ENCODE measurements around the gene SLC25A21. TPM values are rescaled to one million over a fixed set of nuclear protein-coding genes. Genes with fewer than 3 reads are reported as not detected.

Gene SLC25A21
- total and polyA plus RNA-seq, 2 of the 13 experiments (the other 11 are each of a cell fraction or from before 2014, with no cell fraction given), result 1.9 to 2.9 TPM

DNA sequence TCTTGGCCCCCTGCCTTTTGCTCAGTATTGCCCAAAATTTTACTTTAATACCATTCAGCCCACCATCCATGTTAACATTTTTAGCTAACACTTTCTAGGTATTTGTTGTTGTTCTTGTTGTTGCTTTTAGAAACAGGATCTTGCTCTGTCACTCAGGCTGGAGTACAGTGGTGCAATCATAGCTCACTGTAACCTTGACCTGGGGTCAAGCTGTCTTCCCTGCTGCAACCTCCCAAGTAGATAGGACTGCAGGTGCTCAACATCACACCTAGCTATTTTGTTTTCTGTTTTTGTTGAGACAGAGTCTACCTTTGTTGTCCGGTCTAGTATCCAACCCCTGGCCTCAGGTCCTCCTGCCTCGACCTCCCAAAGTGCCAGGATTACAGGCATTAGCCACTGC lies 29.3 kb upstream of the SLC25A21 start (continued):
- TF ChIP-seq, protein P1, sequence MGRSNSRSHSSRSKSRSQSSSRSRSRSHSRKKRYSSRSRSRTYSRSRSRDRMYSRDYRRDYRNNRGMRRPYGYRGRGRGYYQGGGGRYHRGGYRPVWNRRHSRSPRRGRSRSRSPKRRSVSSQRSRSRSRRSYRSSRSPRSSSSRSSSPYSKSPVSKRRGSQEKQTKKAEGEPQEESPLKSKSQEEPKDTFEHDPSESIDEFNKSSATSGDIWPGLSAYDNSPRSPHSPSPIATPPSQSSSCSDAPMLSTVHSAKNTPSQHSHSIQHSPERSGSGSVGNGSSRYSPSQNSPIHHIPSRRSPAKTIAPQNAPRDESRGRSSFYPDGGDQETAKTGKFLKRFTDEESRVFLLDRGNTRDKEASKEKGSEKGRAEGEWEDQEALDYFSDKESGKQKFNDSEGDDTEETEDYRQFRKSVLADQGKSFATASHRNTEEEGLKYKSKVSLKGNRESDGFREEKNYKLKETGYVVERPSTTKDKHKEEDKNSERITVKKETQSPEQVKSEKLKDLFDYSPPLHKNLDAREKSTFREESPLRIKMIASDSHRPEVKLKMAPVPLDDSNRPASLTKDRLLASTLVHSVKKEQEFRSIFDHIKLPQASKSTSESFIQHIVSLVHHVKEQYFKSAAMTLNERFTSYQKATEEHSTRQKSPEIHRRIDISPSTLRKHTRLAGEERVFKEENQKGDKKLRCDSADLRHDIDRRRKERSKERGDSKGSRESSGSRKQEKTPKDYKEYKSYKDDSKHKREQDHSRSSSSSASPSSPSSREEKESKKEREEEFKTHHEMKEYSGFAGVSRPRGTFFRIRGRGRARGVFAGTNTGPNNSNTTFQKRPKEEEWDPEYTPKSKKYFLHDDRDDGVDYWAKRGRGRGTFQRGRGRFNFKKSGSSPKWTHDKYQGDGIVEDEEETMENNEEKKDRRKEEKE (IDR thresholded peaks at IDR 0.05), result no peak
- TF ChIP-seq ZBTB42 (CRISPR knock-in tag; IDR thresholded peaks at IDR 0.05) (no peak), U2AF2 (IDR thresholded peaks at IDR 0.05; ENCODE audit: low read depth, low read length) (no peak), CEBPG (CRISPR knock-in tag; IDR thresholded peaks at IDR 0.05) (peak; percentile 72), FOXA3 (CRISPR knock-in tag; IDR thresholded peaks at IDR 0.05) (peak; percentile 31; the same call in 1 of the 2 replicates), MED8 (CRISPR knock-in tag; IDR thresholded peaks at IDR 0.05; ENCODE audit: insufficient replicate concordance) (peak; percentile 26), ZNF768 (CRISPR knock-in tag; IDR thresholded peaks at IDR 0.05) (no peak), ZNF24 (IDR thresholded peaks at IDR 0.05) (no peak), ZNF12 (CRISPR knock-in tag; IDR thresholded peaks at IDR 0.05) (no peak), ZNF558 (CRISPR knock-in tag; IDR thresholded peaks at IDR 0.05; ENCODE audit: borderline replicate concordance) (no peak), EP300 (IDR thresholded peaks at IDR 0.05; ENCODE audit: low read depth in 2 of 2, low read length in 2 of 2) (peak in 1 of 2 experiments; percentile 36; a peak in 1 of 4 replicates), EP300 (CRISPR knock-in tag; IDR thresholded peaks at IDR 0.05; ENCODE audit: borderline replicate concordance) (no peak), MZF1 (CRISPR knock-in tag; IDR thresholded peaks at IDR 0.05; ENCODE audit: borderline replicate concordance) (no peak), ZKSCAN1 (IDR thresholded peaks at IDR 0.05; ENCODE audit: low read length) (no peak), MAF1 (CRISPR knock-in tag; IDR thresholded peaks at IDR 0.05; ENCODE audit: borderline replicate concordance) (no peak), HOXA3 (CRISPR knock-in tag; IDR thresholded peaks at IDR 0.05) (peak; percentile 44; the same call in 1 of the 2 replicates), RNF2 (conservative IDR thresholded peaks at IDR 0.05; ENCODE audit: low read depth) (no peak), ZNF337 (CRISPR knock-in tag; IDR thresholded peaks at IDR 0.05; ENCODE audit: borderline replicate concordance, low read depth) (no peak), TGIF2 (CRISPR knock-in tag; IDR thresholded peaks at IDR 0.05) (no peak), ERF (CRISPR knock-in tag; IDR thresholded peaks at IDR 0.05) (no peak), XBP1 (CRISPR knock-in tag; IDR thresholded peaks at IDR 0.05) (no peak), SRSF4 (IDR thresholded peaks at IDR 0.05; ENCODE audit: low read depth, low read length, poor library complexity, severe bottlenecking) (no peak), NR2F6 (IDR thresholded peaks at IDR 0.05) (peak; percentile 93), NR2F6 (CRISPR knock-in tag; IDR thresholded peaks at IDR 0.05) (peak; percentile 95), ZNF678 (CRISPR knock-in tag; IDR thresholded peaks at IDR 0.05) (no peak), RFXAP (CRISPR knock-in tag; IDR thresholded peaks at IDR 0.05; ENCODE audit: borderline replicate concordance) (no peak), MTF2 (CRISPR knock-in tag; IDR thresholded peaks at IDR 0.05; ENCODE audit: borderline replicate concordance) (no peak), ZNF546 (CRISPR knock-in tag; conservative IDR thresholded peaks at IDR 0.05) (no peak), REL (CRISPR knock-in tag; conservative IDR thresholded peaks at IDR 0.05) (no peak)
- TF ChIP-seq, protein P2, sequence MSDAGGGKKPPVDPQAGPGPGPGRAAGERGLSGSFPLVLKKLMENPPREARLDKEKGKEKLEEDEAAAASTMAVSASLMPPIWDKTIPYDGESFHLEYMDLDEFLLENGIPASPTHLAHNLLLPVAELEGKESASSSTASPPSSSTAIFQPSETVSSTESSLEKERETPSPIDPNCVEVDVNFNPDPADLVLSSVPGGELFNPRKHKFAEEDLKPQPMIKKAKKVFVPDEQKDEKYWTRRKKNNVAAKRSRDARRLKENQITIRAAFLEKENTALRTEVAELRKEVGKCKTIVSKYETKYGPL (CRISPR knock-in tag; IDR thresholded peaks at IDR 0.05), result no peak
- TF ChIP-seq, protein P3, sequence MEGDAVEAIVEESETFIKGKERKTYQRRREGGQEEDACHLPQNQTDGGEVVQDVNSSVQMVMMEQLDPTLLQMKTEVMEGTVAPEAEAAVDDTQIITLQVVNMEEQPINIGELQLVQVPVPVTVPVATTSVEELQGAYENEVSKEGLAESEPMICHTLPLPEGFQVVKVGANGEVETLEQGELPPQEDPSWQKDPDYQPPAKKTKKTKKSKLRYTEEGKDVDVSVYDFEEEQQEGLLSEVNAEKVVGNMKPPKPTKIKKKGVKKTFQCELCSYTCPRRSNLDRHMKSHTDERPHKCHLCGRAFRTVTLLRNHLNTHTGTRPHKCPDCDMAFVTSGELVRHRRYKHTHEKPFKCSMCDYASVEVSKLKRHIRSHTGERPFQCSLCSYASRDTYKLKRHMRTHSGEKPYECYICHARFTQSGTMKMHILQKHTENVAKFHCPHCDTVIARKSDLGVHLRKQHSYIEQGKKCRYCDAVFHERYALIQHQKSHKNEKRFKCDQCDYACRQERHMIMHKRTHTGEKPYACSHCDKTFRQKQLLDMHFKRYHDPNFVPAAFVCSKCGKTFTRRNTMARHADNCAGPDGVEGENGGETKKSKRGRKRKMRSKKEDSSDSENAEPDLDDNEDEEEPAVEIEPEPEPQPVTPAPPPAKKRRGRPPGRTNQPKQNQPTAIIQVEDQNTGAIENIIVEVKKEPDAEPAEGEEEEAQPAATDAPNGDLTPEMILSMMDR (CRISPR knock-in tag; IDR thresholded peaks at IDR 0.05), result no peak
